Activated naive CD8-positive, alpha-beta T cell treated with anti-CD3 and anti-CD28 coated beads, Interleukin-2, amount 10 ng/mL, durations not matched to agents 7 days and 5 days (primary cell): ENCODE measurements around the gene ZNF329. TPM values are rescaled to one million over a fixed set of nuclear protein-coding genes. Genes with fewer than 3 reads are reported as not detected.
A peak's percentile ranks its signal among the peaks of the same experiment; 100 is the strongest.

ENCODE experiments used
- ATAC-seq: fragments of 150-1000 bp; cut with Tn5 transposase; one replicate; pipeline ENCODE4 v1.10.0; 2021; ENCODE audit warnings: low read depth, moderate library complexity
- POLR2A ChIA-PET: fragments of 350-600 bp; sonication (Branson Sonifier 250); formaldehyde crosslinking; loops from one replicate; lab custom pipeline; 2021; ENCODE audit warnings: antibody characterized with exemption; lab: Charles Lee
- DNase-seq: peaks from one replicate; pipeline ENCODE4 v3.0.0; 2021
- H3K27ac Mint-ChIP-seq: one replicate; pipeline ENCODE4 v1.8.0; 2022; ENCODE audit warnings: mild to moderate bottlenecking, mixed read lengths
- H3K27me3 Mint-ChIP-seq: one replicate; pipeline ENCODE4 v1.8.0; 2022; ENCODE audit warnings: mild to moderate bottlenecking, moderate library complexity, mixed read lengths
- H3K36me3 Mint-ChIP-seq: one replicate; pipeline ENCODE4 v1.8.0; 2021; ENCODE audit warnings: mild to moderate bottlenecking, mixed read lengths
- H3K4me1 Mint-ChIP-seq: one replicate; pipeline ENCODE4 v1.8.0; 2021; ENCODE audit warnings: mixed read lengths
- H3K4me3 Mint-ChIP-seq: one replicate; pipeline ENCODE4 v1.8.0; 2022; ENCODE audit warnings: mild to moderate bottlenecking, moderate library complexity, mixed read lengths
- H3K9me3 Mint-ChIP-seq: one replicate; pipeline ENCODE4 v1.8.0; 2021; ENCODE audit warnings: mixed read lengths
- total RNA-seq, 2 experiments: library from RNA; stranded (reverse); gene quantifications; one replicate each; pipeline ENCODE4 v1.2.3, GENCODE V29; 2021

Gene ZNF329
- 10 to 100 TPM; 10.1 to 10.3 TPM for total RNA-seq

DNA sequence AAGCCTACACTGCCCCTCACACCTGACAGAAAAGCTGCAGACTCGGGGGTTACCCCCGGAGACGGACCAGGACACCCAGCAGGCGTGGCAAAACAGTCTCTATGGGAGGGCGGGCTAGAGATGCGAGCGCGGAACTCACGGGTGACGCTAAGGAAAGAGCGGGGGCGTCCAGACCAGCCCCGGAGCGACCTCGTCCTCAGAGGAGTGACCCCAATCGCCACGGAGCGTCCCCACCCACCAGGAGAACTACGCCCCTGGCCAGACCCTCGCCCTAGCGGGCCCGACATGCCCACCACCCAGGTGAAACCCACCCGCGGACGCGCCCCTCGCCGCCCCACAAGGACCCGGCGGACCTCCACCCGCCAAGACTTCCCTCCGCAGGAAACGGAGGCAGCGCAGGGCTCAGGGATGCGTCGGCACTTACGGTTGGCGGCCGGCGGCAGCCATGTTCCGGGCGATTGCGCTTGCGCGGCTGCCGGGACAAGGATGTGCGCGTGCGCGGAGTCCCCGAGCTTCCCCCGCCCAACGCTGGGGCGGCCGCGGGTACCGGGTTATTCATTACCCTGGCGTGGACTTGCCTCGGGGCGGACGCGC is at the start of gene ZNF329:
ZNF329 (minus strand) TSS at position 462 of the 594 bp plus-strand sequence. CDS start 21,286 bp downstream, outside the sequence.
- H3K27me3 Mint-ChIP-seq: no peaks in the 10 kb centered on the region
- H3K4me3 Mint-ChIP-seq: peak within 1 kb of the TSS; percentile 89
- peaks cover 12% of the 10 kb centered on the region for H3K36me3 Mint-ChIP-seq
- peak within 1 kb of the TSS; percentile 87 for H3K27ac Mint-ChIP-seq
- peaks cover 19% of the 10 kb centered on the region for H3K9me3 Mint-ChIP-seq
- POLR2A ChIA-PET: interaction anchor here (0.7 to 1.5 kb wide), 4 partner anchors 91 to 400 kb away, joined by 4 to 7 read pairs (median 6); partner anchors contain the start of genes ZNF135 and ZNF606
- peaks cover 13% of the 10 kb centered on the region for H3K4me1 Mint-ChIP-seq
- ATAC-seq (peak; percentile 73), DNase-seq (peak; percentile 97)

DNA sequence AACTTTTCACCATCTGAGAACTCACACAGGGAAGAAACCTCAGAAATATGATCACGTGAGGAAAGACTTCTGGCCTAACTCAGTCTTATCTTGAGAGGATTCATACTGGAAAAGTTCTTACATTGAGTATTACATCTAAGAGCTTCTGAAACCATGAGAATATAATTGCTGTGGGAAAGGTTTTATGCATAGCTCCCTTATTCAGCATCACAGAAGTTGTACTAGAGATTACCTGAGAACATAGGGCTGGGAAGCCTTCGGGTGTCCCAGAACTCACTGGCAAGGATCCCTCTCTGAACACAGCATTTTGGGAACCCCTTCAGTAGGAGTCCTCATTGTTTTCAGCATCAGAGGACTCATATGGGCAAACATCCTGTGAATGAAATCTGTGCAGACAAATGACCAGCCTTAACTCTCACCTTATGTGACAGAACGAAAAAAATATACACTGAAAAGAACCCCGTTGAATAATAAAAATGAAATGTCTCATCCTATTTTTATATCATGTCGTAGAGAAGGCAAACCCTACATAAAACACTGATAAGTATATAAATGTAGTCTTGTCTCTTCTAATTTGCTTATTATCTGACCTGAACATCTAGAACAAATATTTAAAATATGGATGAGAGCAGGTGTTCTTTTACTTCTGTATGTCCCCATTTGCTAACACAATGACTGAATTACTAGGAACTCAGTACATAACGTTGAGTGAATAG is 46.5 kb upstream of the ZNF329 start:
- ATAC-seq: no peak
- Mint-ChIP-seq H3K9me3 (peaks cover 47% of the 10 kb centered on the region), H3K4me1 (no peaks in the 10 kb centered on the region), H3K27ac (no peak overlapping the region), H3K4me3 (no peak overlapping the region), H3K36me3 (peaks cover 92% of the 10 kb centered on the region), H3K27me3 (no peaks in the 10 kb centered on the region)
- POLR2A ChIA-PET: interaction anchor here (0.6 to 0.8 kb wide), 2 partner anchors 19 to 32 kb away, joined by 3 read pairs; no protein-coding TSS in a partner anchor
- no peak for DNase-seq

GRCh38 chr19:58183817-58184215 is 33.2 kb upstream of the ZNF329 start:
- POLR2A ChIA-PET: interaction anchor here (0.6 to 2.3 kb wide), 19 partner anchors 9 to 946 kb away, joined by 3 to 14 read pairs (median 4); partner anchors contain the start of genes ERVK3-1, ZNF154, ZNF497 and ZNF544
- peaks cover 14% of the 10 kb centered on the region for H3K4me1 Mint-ChIP-seq
- peak overlapping the region; percentile 92 for H3K4me3 Mint-ChIP-seq
- H3K27ac Mint-ChIP-seq: peak overlapping the region; percentile 100
- no peak for ATAC-seq
- peaks cover 22% of the 10 kb centered on the region for H3K9me3 Mint-ChIP-seq
- peaks cover 58% of the 10 kb centered on the region for H3K36me3 Mint-ChIP-seq
- DNase-seq: no peak
- H3K27me3 Mint-ChIP-seq: no peaks in the 10 kb centered on the region

DNA sequence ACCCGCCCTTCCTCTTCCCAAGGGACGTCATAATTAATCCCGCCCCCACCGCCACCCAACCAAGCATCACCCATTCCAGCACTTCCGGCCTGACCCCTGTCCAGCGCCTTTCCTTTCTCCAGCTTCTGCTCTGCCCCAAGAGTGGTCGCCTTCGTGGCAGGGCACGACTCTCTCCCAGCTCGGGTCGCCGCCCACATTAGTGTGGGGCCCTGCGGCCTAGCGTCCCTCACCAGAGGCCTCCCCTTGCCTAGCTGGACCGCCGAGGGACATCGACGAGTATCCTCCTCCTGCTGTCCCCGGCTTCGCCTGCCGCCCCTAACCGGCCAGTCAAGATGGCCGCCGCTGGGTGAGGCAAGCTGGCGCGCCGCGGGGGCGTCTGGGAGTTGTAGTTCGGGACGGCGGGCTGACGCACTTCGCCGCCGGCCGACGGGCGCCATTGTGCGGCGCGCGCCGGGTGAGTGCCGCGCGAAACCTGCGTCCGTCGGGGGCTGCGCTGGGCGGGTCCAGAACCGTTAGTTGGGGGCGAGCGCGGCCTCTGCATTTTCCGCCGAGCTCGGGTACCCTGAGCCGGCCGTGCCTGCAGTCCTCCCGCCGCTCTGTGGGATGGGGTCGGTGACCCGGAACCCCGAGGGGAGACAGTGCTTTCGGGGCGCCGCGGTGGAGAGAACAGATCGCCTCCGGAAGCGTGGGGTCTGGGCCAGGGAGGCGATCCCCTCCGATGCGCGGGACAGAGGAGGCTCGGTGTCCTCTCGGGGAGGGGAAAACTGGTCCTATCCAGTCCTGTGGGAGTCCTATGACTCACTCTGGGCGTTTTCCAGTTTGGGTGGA is 32.6 kb upstream of the ZNF329 start, which contains the start of gene ZNF274:
ZNF274 (plus strand) TSS at position 73 of the 828 bp plus-strand sequence. CDS start 905 bp downstream, outside the sequence.
- no peaks in the 10 kb centered on the region for H3K27me3 Mint-ChIP-seq
- peaks cover 54% of the 10 kb centered on the region for H3K36me3 Mint-ChIP-seq
- POLR2A ChIA-PET: interaction anchor here (0.6 to 2.3 kb wide), 21 partner anchors 10 to 945 kb away, joined by 3 to 14 read pairs (median 4); partner anchors contain the start of genes ERVK3-1, ZNF154, ZNF497 and ZNF544
- H3K9me3 Mint-ChIP-seq: peaks cover 22% of the 10 kb centered on the region
- H3K4me3 Mint-ChIP-seq: peak within 1 kb of the TSS; percentile 92
- H3K4me1 Mint-ChIP-seq: peaks cover 14% of the 10 kb centered on the region
- ATAC-seq (peak; percentile 90), DNase-seq (peak; percentile 97)
- peak within 1 kb of the TSS; percentile 100 for H3K27ac Mint-ChIP-seq

DNA sequence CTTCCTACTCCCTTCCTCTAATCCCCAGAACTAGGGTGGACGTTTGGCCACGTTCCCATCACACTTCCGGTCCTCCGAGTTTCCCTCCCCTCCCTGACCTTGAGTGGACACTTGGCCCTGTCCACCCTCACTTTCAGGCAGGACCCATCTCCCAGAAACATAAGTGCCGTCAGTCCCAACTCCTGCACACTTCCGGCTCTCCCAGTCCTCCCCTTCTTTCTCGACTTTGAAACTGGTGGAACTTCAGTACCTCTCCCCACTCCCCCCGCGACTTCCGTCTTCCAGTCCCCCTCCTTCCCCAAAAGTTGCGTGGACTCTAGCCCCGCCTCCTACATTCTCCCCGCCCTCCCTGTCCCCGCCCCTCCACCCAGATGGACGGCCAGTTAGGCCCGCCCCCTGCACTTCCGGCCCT is 32.0 kb upstream of the ZNF329 start:
- peaks cover 53% of the 10 kb centered on the region for H3K36me3 Mint-ChIP-seq
- DNase-seq: no peak
- no peaks in the 10 kb centered on the region for H3K27me3 Mint-ChIP-seq
- POLR2A ChIA-PET: interaction anchor here (0.6 to 2.3 kb wide), 12 partner anchors 17 to 452 kb away, joined by 3 to 14 read pairs (median 5); partner anchors contain the start of genes ERVK3-1, ZNF497, ZNF544 and ZNF606
- H3K4me3 Mint-ChIP-seq: peak overlapping the region; percentile 92
- H3K4me1 Mint-ChIP-seq: peaks cover 14% of the 10 kb centered on the region
- peak overlapping the region; percentile 100 for H3K27ac Mint-ChIP-seq
- peaks cover 25% of the 10 kb centered on the region for H3K9me3 Mint-ChIP-seq
- ATAC-seq: no peak

DNA sequence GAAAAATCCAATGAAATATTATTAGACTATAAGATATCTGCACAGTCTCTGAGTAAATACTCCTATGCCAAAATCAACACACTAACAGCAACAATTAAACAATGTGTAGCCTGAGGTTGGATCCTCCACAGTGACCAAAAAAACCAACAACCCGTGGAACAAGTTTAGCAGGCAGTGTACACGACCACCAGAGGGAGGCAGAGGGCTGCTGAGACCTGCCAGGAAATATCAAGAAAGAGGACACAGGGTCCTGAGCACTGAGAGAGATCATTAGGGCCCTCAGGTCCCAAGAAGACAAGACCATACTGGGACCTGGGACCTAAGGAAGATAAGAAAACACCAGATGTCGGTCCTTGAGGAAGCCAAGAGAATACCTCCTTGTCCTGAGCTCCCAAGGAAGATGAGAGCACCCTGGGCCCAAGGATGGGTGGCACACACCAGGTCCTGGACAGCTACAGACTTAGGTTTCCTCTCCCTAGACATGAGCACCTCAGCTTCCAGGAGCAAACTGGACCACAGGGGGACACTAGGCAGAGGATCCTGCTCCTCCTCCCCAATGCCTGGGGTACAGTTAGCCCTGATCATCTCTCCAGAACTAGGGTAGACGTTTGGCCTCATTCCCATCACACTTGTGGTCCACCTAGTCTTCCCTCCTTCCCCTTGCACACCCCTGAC is 31.4 kb upstream of the ZNF329 start:
- Mint-ChIP-seq H3K9me3 (peaks cover 30% of the 10 kb centered on the region), H3K27me3 (no peaks in the 10 kb centered on the region), H3K4me1 (peaks cover 14% of the 10 kb centered on the region), H3K27ac (peak overlapping the region; percentile 100), H3K4me3 (peak overlapping the region; percentile 92), H3K36me3 (peaks cover 52% of the 10 kb centered on the region)
- no peak for ATAC-seq
- POLR2A ChIA-PET: interaction anchor here (1.7 to 2.3 kb wide), 3 partner anchors 96 to 179 kb away, joined by 6 to 14 read pairs (median 9); partner anchors contain the start of genes ZNF606 and ZNF8
- DNase-seq: peak; percentile 70

- no peaks in the 10 kb centered on the region for H3K4me1 Mint-ChIP-seq
- no peaks in the 10 kb centered on the region for H3K27me3 Mint-ChIP-seq
- no peak overlapping the region for H3K27ac Mint-ChIP-seq
- peaks cover 37% of the 10 kb centered on the region for H3K9me3 Mint-ChIP-seq
- peaks cover 5% of the 10 kb centered on the region for H3K36me3 Mint-ChIP-seq
- POLR2A ChIA-PET: interaction anchor here (0.6 kb wide), 2 partner anchors 139 to 176 kb away, joined by 4 to 5 read pairs; no protein-coding TSS in a partner anchor
- DNase-seq (no peak), ATAC-seq (no peak)
- H3K4me3 Mint-ChIP-seq: no peak overlapping the region
These were observed 20.3 kb upstream of the ZNF329 start for GRCh38 chr19:58170860-58171259.

- H3K27ac Mint-ChIP-seq: no peak overlapping the region
- H3K36me3 Mint-ChIP-seq: peaks cover 4% of the 10 kb centered on the region
- DNase-seq (no peak), ATAC-seq (no peak)
- POLR2A ChIA-PET: no interaction called here
- H3K4me1 Mint-ChIP-seq: no peaks in the 10 kb centered on the region
- H3K27me3 Mint-ChIP-seq: peaks cover 1% of the 10 kb centered on the region
- H3K4me3 Mint-ChIP-seq: no peak overlapping the region
- peaks cover 36% of the 10 kb centered on the region for H3K9me3 Mint-ChIP-seq
These were observed 16.2 kb upstream of the ZNF329 start for GRCh38 chr19:58166708-58167280.

DNA sequence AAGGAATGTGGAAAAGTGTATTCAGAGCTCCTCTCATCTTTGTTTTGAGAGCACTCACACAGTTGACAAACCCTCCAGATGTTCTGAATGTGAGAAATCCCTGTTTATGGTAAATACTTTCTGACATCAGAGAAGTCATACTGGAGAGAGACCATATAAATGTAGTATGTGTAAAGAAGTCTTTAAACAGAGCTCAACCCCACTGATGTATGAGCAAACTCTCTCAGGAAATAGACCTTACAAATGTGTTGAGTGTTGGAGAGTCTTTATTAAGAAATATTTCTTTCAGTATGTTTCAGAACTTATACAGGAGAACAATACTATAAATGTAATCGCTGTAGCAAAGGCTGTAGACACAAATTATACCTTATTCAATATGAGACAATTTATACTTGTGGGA is 15.7 kb upstream of the ZNF329 start:
- Mint-ChIP-seq H3K27me3 (peaks cover 1% of the 10 kb centered on the region), H3K9me3 (peaks cover 36% of the 10 kb centered on the region), H3K4me1 (no peaks in the 10 kb centered on the region), H3K27ac (no peak overlapping the region), H3K36me3 (peaks cover 4% of the 10 kb centered on the region), H3K4me3 (no peak overlapping the region)
- DNase-seq: no peak
- POLR2A ChIA-PET: interaction anchor here (0.6 kb wide), 1 partner anchor 680 kb away, joined by 3 read pairs; no protein-coding TSS in a partner anchor
- no peak for ATAC-seq

DNA sequence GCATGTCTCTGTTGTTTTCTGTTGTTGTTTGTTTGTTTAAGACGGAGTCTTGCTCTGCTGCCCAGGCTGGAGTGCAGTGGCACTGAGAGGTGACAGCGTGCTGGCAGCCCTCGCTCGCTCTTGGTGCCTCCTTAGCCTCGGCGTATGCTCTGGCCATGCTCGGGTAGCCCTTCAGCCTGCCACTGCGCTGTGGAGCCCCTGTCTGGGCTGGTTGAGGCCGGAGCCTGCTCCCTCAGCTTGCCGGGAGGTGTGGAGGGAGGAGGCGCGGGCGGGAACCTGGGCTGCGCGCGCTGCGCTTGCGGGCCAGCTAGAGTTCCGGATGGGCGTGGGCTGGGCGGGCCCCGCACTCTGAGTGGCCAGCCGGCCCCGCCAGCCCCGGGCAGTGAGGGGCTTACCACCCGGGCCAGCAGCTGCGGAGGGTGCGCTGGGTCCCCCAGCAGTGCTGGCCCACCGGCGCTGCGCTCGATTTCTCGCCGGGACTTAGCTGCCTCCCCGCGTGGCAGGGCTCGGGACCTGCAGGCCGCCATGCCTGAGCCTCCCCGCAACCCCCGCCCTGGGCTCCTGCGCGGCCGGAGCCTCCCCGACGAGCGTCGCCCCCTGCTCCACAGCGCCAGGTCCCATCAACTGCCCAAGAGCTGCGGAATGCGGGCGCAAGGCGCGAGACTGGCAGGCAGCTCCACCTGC is 6.6 kb upstream of the ZNF329 start:
- H3K4me1 Mint-ChIP-seq: peaks cover 2% of the 10 kb centered on the region
- DNase-seq (no peak), ATAC-seq (no peak)
- no peak overlapping the region for H3K4me3 Mint-ChIP-seq
- POLR2A ChIA-PET: no interaction called here
- no peaks in the 10 kb centered on the region for H3K27me3 Mint-ChIP-seq
- no peaks in the 10 kb centered on the region for H3K36me3 Mint-ChIP-seq
- no peak overlapping the region for H3K27ac Mint-ChIP-seq
- peaks cover 12% of the 10 kb centered on the region for H3K9me3 Mint-ChIP-seq
